AG10803 (cell line): Measurements from ENCODE around the gene TRPM5.
"Not testable (repeated sequence)": the region's sequence is repeated elsewhere in the genome, so short reads cannot be mapped to it uniquely, and the experiment has no call there.

Experiments
- DNase-seq: peaks from one replicate; pipeline ENCODE4 v3.0.0; 2010; ENCODE audit warnings: low read depth
- H3K4me3 ChIP-seq: 2 replicates; pipeline ENCODE4 v1.5.1; 2011; ENCODE audit warnings: mild to moderate bottlenecking, low read length, control low read depth
- CTCF ChIP-seq: conservative IDR thresholded peaks from 2 replicates; pipeline ENCODE4 v1.5.1; 2011; ENCODE audit warnings: mild to moderate bottlenecking, low read length, control low read depth, inconsistent platforms

The TRPM5 gene

GRCh38 chr11:2481253-2481652 is 36.9 kb upstream of the TRPM5 start:
- TF ChIP-seq CTCF: no peak
- H3K4me3 ChIP-seq: no peak overlapping the region
- DNase-seq: no peak

GRCh38 chr11:2480874-2481220 is 36.5 kb upstream of the TRPM5 start:
- no peak for DNase-seq
- H3K4me3 ChIP-seq: no peak overlapping the region
- TF ChIP-seq CTCF: no peak

- H3K4me3 ChIP-seq, DNase-seq: not testable (repeated sequence)
Observed at GRCh38 chr11:2480067-2480873, 36.0 kb upstream of the TRPM5 start.

GRCh38 chr11:2477936-2478335 is 33.6 kb upstream of the TRPM5 start:
- TF ChIP-seq CTCF: no peak
- no peak for DNase-seq
- H3K4me3 ChIP-seq: no peak overlapping the region

GRCh38 chr11:2477254-2477653 is 32.9 kb upstream of the TRPM5 start:
- H3K4me3 ChIP-seq: no peak overlapping the region
- no peak for TF ChIP-seq CTCF
- no peak for DNase-seq

- no peak overlapping the region for H3K4me3 ChIP-seq
Observed at GRCh38 chr11:2475136-2475918, 31.0 kb upstream of the TRPM5 start.

More at GRCh38 chr11:2475136-2475918, 31.0 kb upstream of the TRPM5 start:
- no peak for TF ChIP-seq CTCF
- DNase-seq: no peak
